Fibroblast of mammary gland (primary cell): ENCODE data around the gene LAMP5.

ENCODE experiments used
- DNase-seq: peaks from one replicate; pipeline ENCODE4 v3.0.0-alpha.2; 2010; ENCODE audit warnings: low read depth
- H3K4me3 ChIP-seq: 2 replicates; pipeline ENCODE4 v1.5.1; 2011; ENCODE audit warnings: low read depth, mild to moderate bottlenecking, low read length, moderate library complexity; ENCODE audit not compliant: control insufficient read depth
- TF ChIP-seq, protein P1 (sequence below): conservative IDR thresholded peaks from 2 replicates; pipeline ENCODE4 v1.5.1; 2011; ENCODE audit warnings: low read depth, low read length, inconsistent platforms; ENCODE audit not compliant: control insufficient read depth, insufficient read depth

LAMP5 gene

DNA sequence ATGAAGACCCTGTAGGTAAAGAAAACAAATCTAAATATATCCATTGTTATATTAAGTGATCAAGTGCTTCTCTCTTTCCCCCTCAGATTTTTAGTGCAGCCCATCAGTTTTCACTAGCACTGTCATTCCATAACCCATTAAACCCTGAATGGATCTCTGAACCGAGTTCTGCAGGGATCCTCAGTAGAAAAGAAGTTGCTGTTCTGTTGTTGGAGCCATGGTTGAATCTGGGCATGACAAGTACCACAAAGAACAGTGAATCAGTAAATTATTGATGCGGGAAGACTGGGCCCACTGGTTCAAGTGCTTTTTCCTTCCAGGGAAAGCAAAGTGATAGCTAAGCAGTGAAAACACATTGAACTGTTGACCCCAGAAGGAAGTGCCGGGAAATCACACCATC is 60.4 kb downstream of the LAMP5 start:
- no peak for DNase-seq
- TF ChIP-seq, protein P1, sequence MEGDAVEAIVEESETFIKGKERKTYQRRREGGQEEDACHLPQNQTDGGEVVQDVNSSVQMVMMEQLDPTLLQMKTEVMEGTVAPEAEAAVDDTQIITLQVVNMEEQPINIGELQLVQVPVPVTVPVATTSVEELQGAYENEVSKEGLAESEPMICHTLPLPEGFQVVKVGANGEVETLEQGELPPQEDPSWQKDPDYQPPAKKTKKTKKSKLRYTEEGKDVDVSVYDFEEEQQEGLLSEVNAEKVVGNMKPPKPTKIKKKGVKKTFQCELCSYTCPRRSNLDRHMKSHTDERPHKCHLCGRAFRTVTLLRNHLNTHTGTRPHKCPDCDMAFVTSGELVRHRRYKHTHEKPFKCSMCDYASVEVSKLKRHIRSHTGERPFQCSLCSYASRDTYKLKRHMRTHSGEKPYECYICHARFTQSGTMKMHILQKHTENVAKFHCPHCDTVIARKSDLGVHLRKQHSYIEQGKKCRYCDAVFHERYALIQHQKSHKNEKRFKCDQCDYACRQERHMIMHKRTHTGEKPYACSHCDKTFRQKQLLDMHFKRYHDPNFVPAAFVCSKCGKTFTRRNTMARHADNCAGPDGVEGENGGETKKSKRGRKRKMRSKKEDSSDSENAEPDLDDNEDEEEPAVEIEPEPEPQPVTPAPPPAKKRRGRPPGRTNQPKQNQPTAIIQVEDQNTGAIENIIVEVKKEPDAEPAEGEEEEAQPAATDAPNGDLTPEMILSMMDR, result no peak
- no peak overlapping the region for H3K4me3 ChIP-seq

DNA sequence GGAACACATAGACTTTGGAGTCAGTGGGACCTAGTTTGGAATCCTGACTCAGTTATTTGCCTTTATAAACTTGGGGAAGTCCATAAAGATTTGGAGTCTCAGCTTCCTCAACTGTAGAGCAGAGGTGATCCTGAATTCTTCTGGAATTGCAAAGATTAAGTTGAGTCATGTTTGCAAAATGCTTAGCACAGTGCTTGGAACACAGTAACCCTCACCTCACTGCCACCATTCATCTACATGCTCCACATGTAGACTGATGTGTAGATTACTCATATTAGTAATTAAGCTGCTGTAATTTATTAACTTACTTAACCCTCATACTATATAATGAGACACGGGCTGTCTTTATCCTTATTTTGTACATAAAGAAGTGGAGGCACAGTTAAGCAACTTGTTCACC is 61.4 kb downstream of the LAMP5 start:
- TF ChIP-seq, protein P1, result no peak
- H3K4me3 ChIP-seq, result no peak overlapping the region
- DNase-seq, result no peak

DNA sequence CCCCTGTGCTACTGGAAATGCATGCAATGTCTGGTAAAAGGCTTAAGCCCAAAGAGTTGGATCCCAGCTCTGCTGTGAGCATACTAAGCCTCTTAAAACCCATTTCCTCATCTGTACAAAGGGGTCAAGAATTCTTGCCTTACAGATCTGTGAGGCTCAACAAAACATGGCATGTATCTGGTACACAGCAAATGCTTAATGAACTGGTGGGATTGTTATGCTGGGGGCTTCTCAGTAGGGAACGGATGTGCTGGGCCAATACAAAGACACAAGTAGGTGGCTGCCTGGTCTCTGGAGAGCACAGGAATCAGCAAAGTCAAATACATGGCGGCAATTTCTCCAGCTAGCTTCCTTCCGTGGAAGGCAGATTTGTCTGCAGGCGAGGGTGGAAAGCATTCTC is 62.3 kb downstream of the LAMP5 start:
- TF ChIP-seq, protein P1, result no peak
- DNase-seq, result no peak
- no peak overlapping the region for H3K4me3 ChIP-seq

DNA sequence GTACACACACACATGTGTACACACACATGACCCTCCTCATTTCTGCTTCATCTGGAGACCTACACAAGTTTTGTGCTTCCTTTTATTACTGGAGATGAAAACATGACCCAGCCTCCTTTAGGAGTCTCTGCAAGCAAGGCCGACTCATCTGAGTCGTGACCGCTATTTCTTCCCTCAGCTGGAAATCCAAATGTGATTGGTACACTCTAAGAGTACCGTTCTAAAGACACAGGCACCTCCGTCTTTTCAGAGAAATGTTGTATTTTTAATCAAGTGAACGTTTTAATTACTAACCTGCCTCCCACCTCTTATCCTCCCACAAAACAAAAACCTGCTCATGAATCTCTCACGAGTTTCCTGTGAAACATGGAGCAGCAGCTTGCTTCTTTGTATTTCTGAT is 63.0 kb downstream of the LAMP5 start:
- TF ChIP-seq, protein P1, result no peak
- no peak for DNase-seq
- H3K4me3 ChIP-seq, result no peak overlapping the region

DNA sequence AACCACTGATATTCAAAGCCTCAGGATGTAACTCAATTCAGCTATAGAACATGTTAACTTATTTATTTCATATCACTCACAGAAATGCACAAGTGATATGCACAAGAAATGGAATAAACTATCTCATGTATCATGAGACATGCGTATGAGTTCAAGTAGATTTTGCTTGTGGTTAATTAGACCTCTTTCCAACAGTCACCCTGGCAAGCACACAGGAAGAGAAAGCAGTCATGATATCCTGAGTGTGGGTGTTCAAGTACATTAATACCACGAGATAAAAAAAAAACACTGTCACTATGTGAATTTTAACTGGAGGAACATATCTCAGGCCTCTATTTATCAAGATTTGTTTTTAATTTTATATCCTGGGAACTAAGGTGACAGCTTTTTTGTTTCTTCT is 64.2 kb downstream of the LAMP5 start:
- DNase-seq, result no peak
- TF ChIP-seq, protein P1, result no peak

More for the DNA sequence above, 64.2 kb downstream of the LAMP5 start:
- no peak overlapping the region for H3K4me3 ChIP-seq
